ENCODE measurements around the gene RALGAPB. TPM values are rescaled to one million over a fixed set of nuclear protein-coding genes. Genes with fewer than 3 reads are reported as not detected.
"Not testable (repeated sequence)": the region's sequence is repeated elsewhere in the genome, so short reads cannot be mapped to it uniquely, and the experiment has no call there.

Gene RALGAPB
- total and polyA plus RNA-seq, 4 donors, result 32.8 to 53.6 (median 36.2) TPM

DNA sequence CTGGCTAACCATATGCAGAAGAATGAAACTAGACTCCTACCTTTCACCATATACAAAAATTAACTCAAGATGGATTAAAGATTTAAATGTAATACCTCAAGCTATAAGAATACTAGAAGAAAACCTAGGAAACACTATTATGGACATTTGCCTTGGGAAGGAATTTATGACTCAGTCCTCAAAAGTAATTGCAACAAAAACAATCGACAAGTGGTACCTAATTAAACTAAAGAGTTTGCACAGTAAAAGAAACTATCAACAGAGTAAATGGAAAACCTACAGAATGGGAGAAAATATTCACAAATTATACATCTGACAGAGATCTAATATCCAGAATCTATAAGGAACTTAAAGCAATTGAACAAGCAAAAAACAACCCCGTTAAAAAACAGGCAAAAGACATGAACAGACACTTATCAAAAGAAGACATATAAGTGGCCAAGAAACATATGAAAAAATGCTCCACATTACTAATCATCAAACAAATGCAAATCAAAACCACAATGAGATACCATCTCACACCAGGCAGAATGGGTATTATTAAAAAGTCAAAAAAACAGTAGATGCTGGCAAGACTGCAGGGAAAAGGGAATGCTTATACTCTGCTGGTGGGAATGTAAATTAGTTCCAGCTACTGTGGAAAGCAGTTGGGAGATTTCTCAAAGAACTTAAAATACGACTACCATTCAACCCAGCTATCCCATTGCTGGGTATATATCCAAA lies 31.9 kb downstream of the RALGAPB start:
- no peak overlapping the region for H3K4me3 ChIP-seq (ENCODE audit: low read depth, low read length)
- H3K9me3 ChIP-seq (ENCODE audit: control insufficient read depth, insufficient read depth, low read length), result no peaks in the 10 kb centered on the region
- H3K27me3 ChIP-seq (ENCODE audit: control insufficient read depth, insufficient read depth, low read length), result no peaks in the 10 kb centered on the region
- H3K27ac ChIP-seq (ENCODE audit: low read depth, low read length), result no peak overlapping the region
- no CpG with 5 or more reads among the region's 3 CpGs for whole genome bisulfite sequencing (ENCODE audit: insufficient coverage)
- H3K4me1 ChIP-seq (ENCODE audit: control insufficient read depth, insufficient read depth, low read length), result no peaks in the 10 kb centered on the region
- H3K36me3 ChIP-seq (ENCODE audit: control insufficient read depth, insufficient read depth, low read length), result peaks cover 17% of the 10 kb centered on the region
- DNase-seq (ENCODE audit: low read depth in 4 of 6, low spot score in 6 of 6), result no peak

DNA sequence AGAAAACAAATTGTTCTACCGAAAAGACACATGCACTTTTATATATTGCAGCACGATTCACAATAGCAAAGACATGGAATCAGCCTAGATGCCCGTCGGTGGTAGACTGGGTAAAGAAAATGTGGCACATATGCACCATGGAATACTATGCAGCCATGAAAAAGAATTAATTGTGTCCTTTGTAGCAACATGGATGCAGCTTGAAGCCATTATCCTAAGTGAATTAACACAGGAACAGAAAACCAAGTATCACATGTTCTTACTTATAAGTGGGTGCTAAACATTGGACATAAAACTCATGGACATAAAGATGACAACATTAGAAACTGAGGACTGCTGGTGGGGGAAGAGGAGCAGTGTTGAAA lies 32.4 kb downstream of the RALGAPB start:
- H3K36me3 ChIP-seq (ENCODE audit: control insufficient read depth, insufficient read depth, low read length), result peaks cover 19% of the 10 kb centered on the region
- H3K9me3 ChIP-seq (ENCODE audit: control insufficient read depth, insufficient read depth, low read length), result no peaks in the 10 kb centered on the region
- no peak overlapping the region for H3K27ac ChIP-seq (ENCODE audit: low read depth, low read length)
- no peaks in the 10 kb centered on the region for H3K27me3 ChIP-seq (ENCODE audit: control insufficient read depth, insufficient read depth, low read length)
- no CpG with 5 or more reads among the region's 4 CpGs for WGBS (ENCODE audit: insufficient coverage)
- DNase-seq (ENCODE audit: low read depth in 4 of 6, low spot score in 6 of 6), result no peak
- no peak overlapping the region for H3K4me3 ChIP-seq (ENCODE audit: low read depth, low read length)
- no peaks in the 10 kb centered on the region for H3K4me1 ChIP-seq (ENCODE audit: control insufficient read depth, insufficient read depth, low read length)

DNA sequence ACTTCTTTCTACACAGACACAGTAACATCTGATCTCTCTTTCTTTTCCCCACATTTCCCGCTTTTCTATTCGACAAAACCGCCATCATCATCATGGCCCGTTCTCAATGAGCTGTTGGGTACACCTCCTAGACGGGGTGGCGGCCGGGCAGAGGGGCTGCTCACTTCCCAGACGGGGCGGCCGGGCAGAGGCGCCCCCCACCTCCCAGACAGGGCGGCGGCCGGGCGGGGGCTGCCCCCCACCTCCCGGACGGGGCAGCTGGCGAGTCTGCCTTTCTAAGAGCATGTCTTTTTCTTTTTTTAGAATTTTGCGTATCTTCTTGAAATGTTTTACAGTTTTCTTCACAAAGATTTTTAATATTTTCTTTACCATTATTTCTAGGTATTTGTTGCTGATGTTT lies 39.1 kb downstream of the RALGAPB start:
- not testable (repeated sequence) for H3K4me3 ChIP-seq (ENCODE audit: low read depth, low read length); H3K4me1 ChIP-seq (ENCODE audit: control insufficient read depth, insufficient read depth, low read length); H3K27ac ChIP-seq (ENCODE audit: low read depth, low read length); H3K9me3 ChIP-seq (ENCODE audit: control insufficient read depth, insufficient read depth, low read length); H3K27me3 ChIP-seq (ENCODE audit: control insufficient read depth, insufficient read depth, low read length); DNase-seq (ENCODE audit: low read depth in 4 of 6, low spot score in 6 of 6)
- 97% methylated on average over 14 of the region's 19 CpGs for WGBS (ENCODE audit: insufficient coverage)
- peaks cover 21% of the 10 kb centered on the region for H3K36me3 ChIP-seq (ENCODE audit: control insufficient read depth, insufficient read depth, low read length)

DNA sequence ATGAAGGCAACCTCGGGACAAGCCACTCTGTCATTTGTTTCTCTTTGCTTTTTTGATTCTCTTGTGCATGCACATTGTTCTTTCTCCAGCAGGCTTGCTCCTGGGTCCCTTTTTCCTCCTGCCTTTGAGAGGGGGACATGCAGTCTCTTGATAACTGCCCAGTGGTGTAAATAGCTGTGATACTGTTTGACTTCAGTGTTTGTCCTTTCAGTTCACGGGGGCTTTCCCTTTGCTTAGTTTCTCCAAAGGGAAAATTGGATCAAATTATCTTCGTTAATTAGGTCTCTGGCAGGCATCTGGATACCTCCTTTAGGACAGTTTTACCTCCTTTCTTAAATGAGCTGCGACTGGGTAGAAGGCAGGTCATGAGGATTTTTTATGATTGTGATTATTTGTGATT lies 41.5 kb downstream of the RALGAPB start:
- peak in 1 of 6 donors; percentile 16 for DNase-seq (ENCODE audit: low read depth in 4 of 6, low spot score in 6 of 6)
- Histone ChIP-seq H3K36me3 (ENCODE audit: control insufficient read depth, insufficient read depth, low read length) (peaks cover 20% of the 10 kb centered on the region), H3K4me1 (ENCODE audit: control insufficient read depth, insufficient read depth, low read length) (no peaks in the 10 kb centered on the region), H3K4me3 (ENCODE audit: low read depth, low read length) (no peak overlapping the region), H3K9me3 (ENCODE audit: control insufficient read depth, insufficient read depth, low read length) (no peaks in the 10 kb centered on the region), H3K27me3 (ENCODE audit: control insufficient read depth, insufficient read depth, low read length) (no peaks in the 10 kb centered on the region), H3K27ac (ENCODE audit: low read depth, low read length) (no peak overlapping the region)
- 60% methylated on average over 1 of the region's 4 CpGs for WGBS (ENCODE audit: insufficient coverage)

DNA sequence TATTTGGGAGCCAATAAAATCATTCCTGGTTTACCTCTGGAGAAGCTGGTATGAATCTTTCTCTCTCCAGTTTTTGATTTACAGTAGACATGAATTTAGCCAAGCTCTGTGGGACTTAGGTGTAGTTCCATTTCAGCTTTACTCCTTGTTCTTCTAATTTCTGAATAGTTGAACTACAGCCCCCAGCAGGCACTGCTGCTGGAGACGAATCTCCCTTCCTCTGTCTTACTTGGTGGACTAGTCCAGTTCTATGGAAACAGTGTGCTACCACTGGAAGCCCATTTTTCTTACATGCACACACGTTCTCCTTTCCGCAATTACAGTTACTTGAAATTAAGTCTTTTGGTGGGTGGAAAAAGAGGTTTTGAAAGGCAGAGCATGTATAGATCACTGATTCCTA lies 42.3 kb downstream of the RALGAPB start:
- peaks cover 15% of the 10 kb centered on the region for H3K36me3 ChIP-seq (ENCODE audit: control insufficient read depth, insufficient read depth, low read length)
- 60% methylated on average over 1 of the region's 3 CpGs for WGBS (ENCODE audit: insufficient coverage)
- H3K4me3 ChIP-seq (ENCODE audit: low read depth, low read length), result no peak overlapping the region
- DNase-seq (ENCODE audit: low read depth in 4 of 6, low spot score in 6 of 6), result peak in 1 of 6 donors; percentile 5
- no peak overlapping the region for H3K27ac ChIP-seq (ENCODE audit: low read depth, low read length)
- no peaks in the 10 kb centered on the region for H3K9me3 ChIP-seq (ENCODE audit: control insufficient read depth, insufficient read depth, low read length)
- H3K27me3 ChIP-seq (ENCODE audit: control insufficient read depth, insufficient read depth, low read length), result no peaks in the 10 kb centered on the region
- no peaks in the 10 kb centered on the region for H3K4me1 ChIP-seq (ENCODE audit: control insufficient read depth, insufficient read depth, low read length)

DNA sequence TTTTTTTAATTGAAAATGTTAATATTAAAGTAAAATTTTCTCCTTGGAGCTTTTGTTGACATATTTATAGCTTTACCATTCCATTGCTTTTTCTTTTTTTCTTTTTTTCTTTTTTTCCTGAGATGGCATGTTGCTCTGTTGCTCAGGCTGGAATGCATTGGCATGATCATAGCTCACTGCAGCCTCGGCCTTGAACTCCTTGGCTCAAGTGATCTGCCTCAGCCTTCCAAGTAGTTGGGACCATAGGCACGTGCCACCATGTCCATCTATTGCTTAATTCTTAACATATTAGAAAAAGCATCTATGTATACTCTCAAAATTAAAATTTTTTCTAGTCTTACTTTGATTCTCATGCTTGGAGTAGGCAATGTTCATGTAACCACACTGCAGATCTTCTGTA lies 43.0 kb downstream of the RALGAPB start:
- WGBS (ENCODE audit: insufficient coverage), result 83% methylated on average over 1 of the region's 2 CpGs
- Histone ChIP-seq H3K36me3 (ENCODE audit: control insufficient read depth, insufficient read depth, low read length) (peaks cover 10% of the 10 kb centered on the region), H3K9me3 (ENCODE audit: control insufficient read depth, insufficient read depth, low read length) (no peaks in the 10 kb centered on the region)

DNA sequence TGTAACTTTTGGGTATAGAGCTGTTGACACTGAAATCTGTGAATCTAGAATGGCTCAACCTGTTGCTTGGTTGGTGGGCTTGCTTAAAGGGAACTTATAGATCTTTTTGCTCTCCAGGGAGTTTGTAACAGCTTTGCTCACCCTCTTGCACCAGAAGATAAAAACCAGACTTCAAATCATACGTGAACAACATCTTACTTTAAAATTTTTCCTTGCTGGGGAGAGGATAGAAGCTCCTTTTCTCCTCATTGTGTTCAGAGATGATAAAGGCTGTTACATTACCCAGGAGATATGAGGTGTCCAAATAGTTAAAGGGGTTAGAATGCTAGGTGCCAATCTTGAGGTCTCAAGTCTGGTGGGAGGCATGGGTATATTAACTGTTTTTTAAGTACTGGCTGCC lies 46.8 kb downstream of the RALGAPB start:
- peaks cover 7% of the 10 kb centered on the region for H3K36me3 ChIP-seq (ENCODE audit: control insufficient read depth, insufficient read depth, low read length)

More for the DNA sequence above, 43.0 kb downstream of the RALGAPB start:
- Histone ChIP-seq H3K4me1 (ENCODE audit: control insufficient read depth, insufficient read depth, low read length) (no peaks in the 10 kb centered on the region), H3K27me3 (ENCODE audit: control insufficient read depth, insufficient read depth, low read length) (no peaks in the 10 kb centered on the region), H3K4me3 (ENCODE audit: low read depth, low read length) (no peak overlapping the region), H3K27ac (ENCODE audit: low read depth, low read length) (no peak overlapping the region)
- no peak for DNase-seq (ENCODE audit: low read depth in 4 of 6, low spot score in 6 of 6)

DNA sequence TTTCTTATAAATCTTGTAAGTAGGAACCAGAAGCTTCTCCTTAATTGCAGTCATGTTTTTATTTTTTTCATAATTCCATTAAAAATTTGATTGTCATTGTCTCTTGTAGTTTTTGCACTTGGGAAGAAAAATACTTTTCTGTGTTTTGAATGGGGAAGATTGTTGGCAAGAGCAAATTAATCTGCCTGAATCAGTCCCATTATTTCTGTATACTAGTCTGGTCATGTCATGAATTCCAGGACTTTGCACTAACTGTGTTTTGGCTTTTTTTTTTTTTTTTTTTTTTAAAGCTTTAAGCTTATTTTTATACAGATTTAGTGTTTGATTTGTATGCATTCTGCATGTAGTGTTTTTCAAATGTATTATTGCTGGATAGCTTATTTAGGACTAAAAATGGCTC lies 47.6 kb downstream of the RALGAPB start:
- Histone ChIP-seq H3K9me3 (ENCODE audit: control insufficient read depth, insufficient read depth, low read length) (no peaks in the 10 kb centered on the region), H3K36me3 (ENCODE audit: control insufficient read depth, insufficient read depth, low read length) (peaks cover 7% of the 10 kb centered on the region), H3K4me1 (ENCODE audit: control insufficient read depth, insufficient read depth, low read length) (no peaks in the 10 kb centered on the region), H3K27me3 (ENCODE audit: control insufficient read depth, insufficient read depth, low read length) (no peaks in the 10 kb centered on the region), H3K27ac (ENCODE audit: low read depth, low read length) (no peak overlapping the region), H3K4me3 (ENCODE audit: low read depth, low read length) (no peak overlapping the region)
- no peak for DNase-seq (ENCODE audit: low read depth in 4 of 6, low spot score in 6 of 6)

More for the DNA sequence above, 46.8 kb downstream of the RALGAPB start:
- DNase-seq (ENCODE audit: low read depth in 4 of 6, low spot score in 6 of 6), result no peak
- Histone ChIP-seq H3K27ac (ENCODE audit: low read depth, low read length) (no peak overlapping the region), H3K4me3 (ENCODE audit: low read depth, low read length) (no peak overlapping the region), H3K27me3 (ENCODE audit: control insufficient read depth, insufficient read depth, low read length) (no peaks in the 10 kb centered on the region), H3K4me1 (ENCODE audit: control insufficient read depth, insufficient read depth, low read length) (no peaks in the 10 kb centered on the region), H3K9me3 (ENCODE audit: control insufficient read depth, insufficient read depth, low read length) (no peaks in the 10 kb centered on the region)
- no CpG with 5 or more reads among the region's 1 CpG for WGBS (ENCODE audit: insufficient coverage)

DNA sequence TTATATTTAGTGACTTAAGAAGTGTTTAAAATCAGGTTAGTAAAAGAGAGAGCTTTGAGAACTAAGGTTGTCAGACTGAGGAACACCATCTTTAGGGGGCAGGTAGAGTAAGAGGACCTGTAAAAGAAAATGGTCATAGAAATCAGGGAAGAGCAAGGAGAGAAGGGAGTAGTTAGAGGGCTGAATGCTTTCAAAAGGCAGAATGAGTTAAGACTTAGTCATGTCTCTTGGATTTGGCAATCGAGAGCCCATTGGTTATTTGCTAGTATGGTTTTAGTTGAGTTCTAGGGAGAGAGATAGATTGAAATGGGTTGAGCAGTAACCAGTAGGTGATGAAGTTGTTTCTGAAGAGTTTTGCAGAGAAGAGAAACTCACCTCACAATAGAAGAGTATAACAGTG lies 51.1 kb downstream of the RALGAPB start:
- no peak overlapping the region for H3K27ac ChIP-seq (ENCODE audit: low read depth, low read length)
- no peaks in the 10 kb centered on the region for H3K4me1 ChIP-seq (ENCODE audit: control insufficient read depth, insufficient read depth, low read length)
- H3K36me3 ChIP-seq (ENCODE audit: control insufficient read depth, insufficient read depth, low read length), result peaks cover 13% of the 10 kb centered on the region
- H3K27me3 ChIP-seq (ENCODE audit: control insufficient read depth, insufficient read depth, low read length), result no peaks in the 10 kb centered on the region
- WGBS (ENCODE audit: insufficient coverage), result 100% methylated on average over 1 of the region's 1 CpG
- no peak for DNase-seq (ENCODE audit: low read depth in 4 of 6, low spot score in 6 of 6)
- no peaks in the 10 kb centered on the region for H3K9me3 ChIP-seq (ENCODE audit: control insufficient read depth, insufficient read depth, low read length)
- H3K4me3 ChIP-seq (ENCODE audit: low read depth, low read length), result no peak overlapping the region

DNA sequence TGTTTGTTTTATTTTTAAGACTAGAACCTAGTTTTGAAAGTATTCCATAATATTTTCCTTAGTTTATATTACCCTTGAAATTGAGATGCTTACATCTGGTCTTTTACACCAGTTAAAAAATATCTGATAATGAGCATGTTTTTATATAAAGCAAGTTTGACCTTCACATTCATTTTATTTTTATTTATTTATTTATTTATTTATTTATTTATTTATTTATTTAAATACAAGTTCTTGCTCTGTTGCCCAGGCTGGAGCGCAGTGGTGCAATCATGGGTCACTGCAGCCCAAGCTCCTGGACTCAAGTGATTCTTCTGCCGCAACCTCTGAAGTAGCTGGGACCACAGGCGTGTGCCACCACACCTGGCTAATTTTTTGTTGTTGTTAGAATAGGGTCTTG lies 55.5 kb downstream of the RALGAPB start:
- Histone ChIP-seq H3K36me3 (ENCODE audit: control insufficient read depth, insufficient read depth, low read length) (peaks cover 17% of the 10 kb centered on the region), H3K4me3 (ENCODE audit: low read depth, low read length) (no peak overlapping the region), H3K9me3 (ENCODE audit: control insufficient read depth, insufficient read depth, low read length) (no peaks in the 10 kb centered on the region), H3K27me3 (ENCODE audit: control insufficient read depth, insufficient read depth, low read length) (no peaks in the 10 kb centered on the region), H3K4me1 (ENCODE audit: control insufficient read depth, insufficient read depth, low read length) (no peaks in the 10 kb centered on the region), H3K27ac (ENCODE audit: low read depth, low read length) (no peak overlapping the region)
- no peak for DNase-seq (ENCODE audit: low read depth in 4 of 6, low spot score in 6 of 6)
- WGBS (ENCODE audit: insufficient coverage), result 100% methylated on average over 2 of the region's 3 CpGs

Data from spinal cord (tissue), 10 donors.